ENCODE results near the gene NPAS1.

NPAS1 gene

GRCh38 chr19:46983097-46983496 is 36.5 kb upstream of the NPAS1 start:
- Mint-ChIP-seq H3K4me1 (peaks cover 13 to 29% of the 10 kb centered on the region in 2 donors), H3K9me3 (no peaks in the 10 kb centered on the region), H3K27me3 (no peaks in the 10 kb centered on the region), H3K27ac (no peak overlapping the region), H3K4me3 (no peak overlapping the region), H3K36me3 (peaks cover 8 to 20% of the 10 kb centered on the region in 2 donors)
- DNase-seq: no peak
- no peak for ATAC-seq (replicated peaks)

- H3K36me3 Mint-ChIP-seq: peaks cover 4 to 25% of the 10 kb centered on the region in 2 donors
- H3K4me1 Mint-ChIP-seq: peaks cover 8 to 21% of the 10 kb centered on the region in 2 donors
- H3K9me3 Mint-ChIP-seq: no peaks in the 10 kb centered on the region
- no peak overlapping the region for H3K27ac Mint-ChIP-seq
- no peak for DNase-seq
- no peak overlapping the region for H3K4me3 Mint-ChIP-seq
- no peaks in the 10 kb centered on the region for H3K27me3 Mint-ChIP-seq
- no peak for ATAC-seq (replicated peaks)
These were observed 35.3 kb upstream of the NPAS1 start for GRCh38 chr19:46984077-46985010.

- Mint-ChIP-seq H3K4me1 (peaks cover 6 to 13% of the 10 kb centered on the region in 2 donors), H3K27ac (no peak overlapping the region), H3K36me3 (peaks cover 6 to 21% of the 10 kb centered on the region in 2 donors)
These were observed 33.9 kb upstream of the NPAS1 start for GRCh38 chr19:46985542-46986415.

GRCh38 chr19:46988614-46989230 is 30.9 kb upstream of the NPAS1 start:
- Mint-ChIP-seq H3K36me3 (peaks cover 18 to 27% of the 10 kb centered on the region in 2 donors), H3K4me3 (no peak overlapping the region)

More at GRCh38 chr19:46985542-46986415, 33.9 kb upstream of the NPAS1 start:
- ATAC-seq (replicated peaks) (no peak), DNase-seq (no peak)
- Mint-ChIP-seq H3K27me3 (no peaks in the 10 kb centered on the region), H3K4me3 (no peak overlapping the region), H3K9me3 (no peaks in the 10 kb centered on the region)

GRCh38 chr19:46990991-46991676 is 28.5 kb upstream of the NPAS1 start:
- Mint-ChIP-seq H3K4me3 (no peak overlapping the region), H3K9me3 (no peaks in the 10 kb centered on the region), H3K27ac (no peak overlapping the region), H3K27me3 (no peaks in the 10 kb centered on the region), H3K4me1 (peaks cover 10 to 12% of the 10 kb centered on the region in 2 donors), H3K36me3 (peaks cover 20 to 29% of the 10 kb centered on the region in 2 donors)
- DNase-seq: peak; percentile 14
- ATAC-seq (replicated peaks): peak; percentile 36 to 44

More at GRCh38 chr19:46988614-46989230, 30.9 kb upstream of the NPAS1 start:
- Mint-ChIP-seq H3K27ac (no peak overlapping the region), H3K4me1 (peaks cover 10 to 12% of the 10 kb centered on the region in 2 donors), H3K9me3 (no peaks in the 10 kb centered on the region), H3K27me3 (no peaks in the 10 kb centered on the region)
- no peak for DNase-seq
- no peak for ATAC-seq (replicated peaks)

GRCh38 chr19:46992699-46993535 is 26.7 kb upstream of the NPAS1 start:
- Mint-ChIP-seq H3K36me3 (peaks cover 29 to 36% of the 10 kb centered on the region in 2 donors), H3K9me3 (no peaks in the 10 kb centered on the region), H3K27me3 (no peaks in the 10 kb centered on the region), H3K4me3 (no peak overlapping the region), H3K4me1 (peaks cover 10 to 12% of the 10 kb centered on the region in 2 donors), H3K27ac (no peak overlapping the region)
- ATAC-seq (replicated peaks) (no peak), DNase-seq (no peak)

GRCh38 chr19:46993622-46994021 is 26.0 kb upstream of the NPAS1 start:
- Mint-ChIP-seq H3K27me3 (no peaks in the 10 kb centered on the region), H3K9me3 (no peaks in the 10 kb centered on the region)
- no peak for ATAC-seq (replicated peaks)

GRCh38 chr19:46994141-46994686 is 25.4 kb upstream of the NPAS1 start:
- DNase-seq (no peak), ATAC-seq (replicated peaks) (no peak)
- Mint-ChIP-seq H3K9me3 (no peaks in the 10 kb centered on the region), H3K27me3 (no peaks in the 10 kb centered on the region), H3K4me1 (peaks cover 10 to 12% of the 10 kb centered on the region in 2 donors), H3K36me3 (peaks cover 33 to 37% of the 10 kb centered on the region in 2 donors), H3K27ac (no peak overlapping the region), H3K4me3 (no peak overlapping the region)

More at GRCh38 chr19:46993622-46994021, 26.0 kb upstream of the NPAS1 start:
- Mint-ChIP-seq H3K36me3 (peaks cover 32 to 34% of the 10 kb centered on the region in 2 donors), H3K4me3 (no peak overlapping the region), H3K27ac (no peak overlapping the region), H3K4me1 (peaks cover 10 to 12% of the 10 kb centered on the region in 2 donors)
- DNase-seq: no peak

- Mint-ChIP-seq H3K27ac (peak overlapping the region; percentile 44), H3K4me1 (peaks cover 10 to 12% of the 10 kb centered on the region in 2 donors), H3K36me3 (peaks cover 41 to 43% of the 10 kb centered on the region in 2 donors), H3K9me3 (no peaks in the 10 kb centered on the region), H3K27me3 (no peaks in the 10 kb centered on the region), H3K4me3 (no peak overlapping the region)
- ATAC-seq (replicated peaks) (no peak), DNase-seq (no peak)
These were observed 24.1 kb upstream of the NPAS1 start for GRCh38 chr19:46995492-46995891.

- Mint-ChIP-seq H3K4me1 (peaks cover 0 to 4% of the 10 kb centered on the region in 2 donors), H3K27ac (no peak overlapping the region), H3K9me3 (no peaks in the 10 kb centered on the region), H3K4me3 (no peak overlapping the region), H3K27me3 (peaks cover 4 to 8% of the 10 kb centered on the region in 2 donors), H3K36me3 (peaks cover 37 to 45% of the 10 kb centered on the region in 2 donors)
- ATAC-seq (replicated peaks): no peak
- DNase-seq: no peak
These were observed 21.1 kb upstream of the NPAS1 start for GRCh38 chr19:46998445-46999125.

GRCh38 chr19:46999377-46999776 is 20.3 kb upstream of the NPAS1 start:
- DNase-seq (no peak), ATAC-seq (replicated peaks) (no peak)
- Mint-ChIP-seq H3K27ac (no peak overlapping the region), H3K27me3 (peaks cover 4 to 8% of the 10 kb centered on the region in 2 donors), H3K36me3 (peaks cover 35 to 42% of the 10 kb centered on the region in 2 donors), H3K4me1 (peaks cover 4 to 5% of the 10 kb centered on the region in 2 donors), H3K4me3 (no peak overlapping the region), H3K9me3 (no peaks in the 10 kb centered on the region)

GRCh38 chr19:46999878-47000277 is 19.8 kb upstream of the NPAS1 start:
- Mint-ChIP-seq H3K27me3 (peaks cover 4 to 8% of the 10 kb centered on the region in 2 donors), H3K36me3 (peaks cover 35 to 42% of the 10 kb centered on the region in 2 donors), H3K9me3 (no peaks in the 10 kb centered on the region), H3K27ac (no peak overlapping the region), H3K4me1 (peaks cover 4 to 5% of the 10 kb centered on the region in 2 donors), H3K4me3 (no peak overlapping the region)
- DNase-seq (no peak), ATAC-seq (replicated peaks) (no peak)

Measured in stimulated activated naive B cell treated with anti-CD40 and anti-IgM and Interleukin-4, amounts not matched to agents 10 μg/mL and 1 μg/mL and 100 μg/mL, for 72 hours (primary cell).